Astrocyte (in vitro differentiated cells and primary cell): Measurements from ENCODE around the gene TTLL1.
A peak's percentile ranks its signal among the peaks of the same experiment; 100 is the strongest.

Experiments used
- CTCF ChIP-seq: IDR thresholded peaks from 2 replicates; pipeline ENCODE4 v1.5.1; 2011; ENCODE audit warnings: low read depth, mild to moderate bottlenecking, inconsistent platforms, low read length, moderate library complexity; ENCODE audit not compliant: insufficient read depth
- EZH2 ChIP-seq: IDR thresholded peaks from 2 replicates; pipeline ENCODE4 v1.6.1; 2012; ENCODE audit warnings: mild to moderate bottlenecking, low read length, inconsistent platforms; ENCODE audit not compliant: insufficient read depth

GRCh38 chr22:43136255-43136654 lies 47.1 kb upstream of the TTLL1 start:
- TF ChIP-seq CTCF, result peak; percentile 50
- TF ChIP-seq EZH2, result no peak
